ENCODE measurements around the gene KCNJ4.

The KCNJ4 gene

GRCh38 chr22:38453066-38453672 lies 1.8 kb downstream of the KCNJ4 start:
- DNase-seq (ENCODE audit: low read depth, low spot score): no peak

- DNase-seq (ENCODE audit: low read depth, low spot score): no peak
These were observed 2.5 kb downstream of the KCNJ4 start for GRCh38 chr22:38452373-38453065.

DNA sequence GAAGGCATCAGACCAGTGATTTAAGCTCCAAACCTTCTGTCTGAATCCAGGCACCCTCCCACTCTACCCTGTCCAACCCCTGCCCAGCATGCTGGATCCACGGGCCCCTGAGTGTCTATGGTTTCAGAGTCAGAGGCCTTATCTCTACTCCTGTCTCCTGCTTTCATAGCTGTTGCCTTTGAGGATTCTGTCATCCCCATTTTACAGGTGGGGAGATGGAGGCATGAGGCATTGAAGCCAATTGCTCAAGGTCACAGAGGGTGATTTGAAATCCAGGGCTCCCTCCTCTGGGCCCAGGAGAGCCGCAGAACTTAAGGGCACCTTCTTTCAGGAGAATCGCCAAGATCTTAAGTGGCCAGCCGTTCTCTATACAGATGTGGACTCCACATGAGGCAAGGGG lies 3.1 kb downstream of the KCNJ4 start:
- DNase-seq (ENCODE audit: low read depth, low spot score): no peak

GRCh38 chr22:38451404-38451803 lies 3.6 kb downstream of the KCNJ4 start:
- no peak for DNase-seq (ENCODE audit: low read depth, low spot score)

- DNase-seq (ENCODE audit: low read depth, low spot score): no peak
These were observed 4.7 kb downstream of the KCNJ4 start for GRCh38 chr22:38450234-38450797.

DNA sequence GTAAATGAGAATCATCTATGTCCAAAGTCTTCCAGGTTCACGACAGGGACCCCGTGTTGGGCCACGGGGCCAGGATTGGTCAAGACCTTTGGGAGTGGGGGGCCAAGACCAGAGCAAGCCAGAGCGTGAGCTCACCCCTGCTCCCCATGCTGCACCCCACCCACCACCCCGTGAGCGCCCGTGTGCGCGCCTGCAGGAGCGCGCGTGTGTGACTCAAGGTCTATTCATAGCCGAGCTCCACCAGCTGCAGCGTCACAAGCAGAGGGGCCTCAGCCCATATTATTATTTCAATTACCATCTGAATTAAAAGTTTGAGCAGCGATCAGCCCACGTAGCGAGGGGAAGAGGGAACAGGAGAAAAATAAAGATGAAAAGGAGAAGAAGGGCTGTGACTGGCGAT lies 5.2 kb downstream of the KCNJ4 start:
- DNase-seq (ENCODE audit: low read depth, low spot score): no peak

DNA sequence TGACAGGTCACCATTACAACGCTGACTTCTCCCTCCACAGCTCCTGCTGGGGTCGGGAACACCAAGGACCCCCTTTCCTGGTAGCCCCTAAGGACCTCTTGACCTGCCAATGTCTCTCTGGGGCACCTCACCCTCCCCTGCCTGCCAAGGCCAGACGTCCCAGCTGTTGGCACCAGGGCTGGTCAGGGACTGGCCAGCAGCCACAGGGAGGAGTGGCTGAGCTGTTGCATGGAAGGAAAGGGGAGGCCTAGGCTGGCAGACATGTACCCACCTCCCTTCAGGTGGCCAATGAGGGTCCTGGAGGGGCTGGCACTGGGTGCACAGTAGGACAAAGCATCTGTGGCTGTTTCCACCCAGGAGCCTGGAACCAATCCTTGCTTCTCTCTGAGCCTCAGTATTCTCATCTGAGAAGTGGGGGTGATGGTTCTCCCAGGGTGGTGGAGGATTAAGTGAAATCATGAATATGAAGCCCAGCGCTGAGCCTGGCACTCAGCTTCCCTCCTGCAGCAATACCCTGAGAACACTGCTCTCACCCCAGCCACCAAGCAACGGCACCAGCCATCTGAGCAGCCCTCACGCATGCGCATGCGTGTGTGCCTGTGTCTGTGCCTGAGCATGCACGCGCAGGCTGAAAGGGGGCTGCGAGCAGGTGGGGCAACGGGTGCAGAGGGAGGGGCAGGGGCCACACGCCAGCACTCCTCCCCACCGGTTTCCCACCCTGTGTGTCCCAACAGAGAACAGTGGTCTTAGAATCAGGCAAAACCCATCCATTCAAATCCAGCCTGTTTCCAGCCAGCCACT lies 5.9 kb downstream of the KCNJ4 start:
- no peak for DNase-seq (ENCODE audit: low read depth, low spot score)

DNA sequence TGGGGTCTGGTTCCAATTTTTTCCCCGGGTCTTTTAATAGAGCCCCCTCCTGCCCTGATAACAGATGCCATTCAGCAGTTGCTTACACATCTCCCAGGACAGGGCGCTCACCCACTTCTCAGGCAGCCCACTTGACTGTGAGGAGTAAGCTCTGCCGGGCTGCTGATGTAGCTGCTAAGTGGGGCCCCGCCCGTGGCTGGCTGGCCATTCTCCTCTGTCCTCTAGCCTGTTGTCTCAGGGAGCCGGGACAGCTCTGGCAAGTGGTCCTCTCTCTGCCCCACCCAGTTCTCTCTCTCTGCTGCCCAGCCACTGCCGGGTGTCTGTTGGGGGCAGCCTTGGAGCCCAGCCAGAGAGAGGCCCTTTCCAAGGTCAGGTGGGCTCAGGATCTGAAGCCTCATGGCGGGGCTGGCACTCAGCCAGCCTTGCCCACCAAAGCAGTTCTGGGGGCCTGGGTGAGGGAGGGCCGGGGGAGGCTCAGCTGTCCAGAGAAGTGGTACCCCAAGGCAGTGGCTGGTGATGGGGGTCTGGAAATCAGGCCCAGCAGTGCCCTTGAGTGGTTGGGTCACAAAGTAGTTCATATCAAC lies 8.9 kb downstream of the KCNJ4 start:
- no peak for DNase-seq (ENCODE audit: low read depth, low spot score)

DNA sequence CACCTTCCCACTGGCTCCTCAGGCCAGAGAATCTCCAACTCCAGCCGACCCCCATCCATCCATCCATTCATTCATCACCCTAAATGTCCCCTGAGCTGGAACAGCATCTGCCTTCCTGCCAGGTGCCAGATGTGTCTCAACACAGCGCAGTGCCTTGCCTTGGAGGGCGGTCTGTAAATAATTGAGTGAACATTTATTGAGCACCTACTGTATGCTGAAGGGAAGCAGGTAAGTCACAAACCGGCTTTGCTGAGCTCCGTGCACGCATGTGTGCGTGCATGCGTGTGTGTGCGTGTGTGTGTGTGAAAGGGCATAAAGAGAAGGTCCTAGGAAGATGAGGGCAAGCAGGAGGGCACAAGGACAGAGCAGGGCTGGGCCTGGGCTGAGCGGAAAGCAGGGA lies 10.2 kb downstream of the KCNJ4 start:
- no peak for DNase-seq (ENCODE audit: low read depth, low spot score)

GRCh38 chr22:38443628-38444521 lies 11.1 kb downstream of the KCNJ4 start:
- no peak for DNase-seq (ENCODE audit: low read depth, low spot score)

DNA sequence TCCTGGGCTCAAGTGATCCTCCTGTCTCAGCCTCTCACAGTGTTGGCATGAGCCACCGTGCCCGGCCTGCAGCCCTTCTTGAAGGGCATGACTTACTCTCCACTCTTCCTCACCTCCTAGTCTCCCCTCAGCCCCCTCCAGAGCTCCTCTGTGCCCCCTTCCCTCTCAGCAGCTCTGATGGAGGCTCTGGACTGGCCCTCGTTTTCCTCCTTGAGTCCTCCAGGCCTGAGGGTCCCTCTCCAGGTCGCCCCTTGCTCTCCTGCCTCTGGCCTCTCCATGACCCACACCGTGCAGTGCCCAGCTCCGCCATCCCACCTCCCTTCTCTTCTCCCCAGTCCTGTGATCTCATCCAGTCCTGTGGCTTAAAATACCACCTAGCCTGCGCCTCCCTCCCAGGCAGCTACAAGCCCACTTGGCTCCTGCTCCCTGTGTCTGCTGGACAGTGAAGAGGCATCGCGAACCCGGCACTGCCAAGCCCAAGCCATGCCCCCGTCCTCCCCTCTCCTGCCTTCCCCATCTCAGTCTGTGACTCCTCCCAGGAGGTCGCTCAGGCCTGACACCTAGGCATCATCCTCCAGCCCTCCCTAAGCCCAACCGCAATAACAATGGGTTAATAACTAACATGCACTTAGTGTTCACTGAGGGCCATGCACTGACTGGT lies 11.9 kb downstream of the KCNJ4 start:
- no peak for DNase-seq (ENCODE audit: low read depth, low spot score)

DNA sequence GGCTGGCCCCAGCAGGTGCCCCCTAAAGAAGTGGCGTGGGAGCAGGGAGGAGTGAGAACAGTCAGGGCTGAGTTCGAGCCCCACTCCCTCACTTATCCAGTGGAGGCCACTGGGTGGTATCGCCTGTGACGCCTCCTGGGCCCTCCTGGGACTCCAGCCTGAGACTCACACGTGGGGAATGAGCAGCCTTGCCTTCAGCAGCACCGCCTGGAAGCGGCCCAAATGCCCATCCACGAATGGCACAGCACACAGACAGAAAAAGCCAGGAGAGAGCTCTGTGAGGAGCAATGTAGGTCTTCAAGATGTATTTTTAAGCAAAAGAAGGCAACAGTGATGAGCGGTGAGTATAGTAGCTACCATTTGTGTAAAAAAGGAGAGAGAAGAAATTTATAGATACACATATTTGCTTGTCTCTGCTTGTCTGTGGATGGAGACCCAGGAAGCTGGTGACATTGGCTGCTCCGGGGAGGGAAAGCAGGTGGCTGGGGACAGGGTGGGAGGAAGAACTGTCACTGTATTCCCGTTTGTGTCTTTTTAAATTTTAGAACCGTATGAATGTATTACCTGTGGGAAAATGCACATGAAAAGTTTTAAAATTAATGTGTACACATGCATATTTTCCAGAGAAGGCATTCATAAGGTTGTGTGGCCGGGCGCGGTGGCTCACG lies 13.2 kb downstream of the KCNJ4 start:
- no peak for DNase-seq (ENCODE audit: low read depth, low spot score)

DNA sequence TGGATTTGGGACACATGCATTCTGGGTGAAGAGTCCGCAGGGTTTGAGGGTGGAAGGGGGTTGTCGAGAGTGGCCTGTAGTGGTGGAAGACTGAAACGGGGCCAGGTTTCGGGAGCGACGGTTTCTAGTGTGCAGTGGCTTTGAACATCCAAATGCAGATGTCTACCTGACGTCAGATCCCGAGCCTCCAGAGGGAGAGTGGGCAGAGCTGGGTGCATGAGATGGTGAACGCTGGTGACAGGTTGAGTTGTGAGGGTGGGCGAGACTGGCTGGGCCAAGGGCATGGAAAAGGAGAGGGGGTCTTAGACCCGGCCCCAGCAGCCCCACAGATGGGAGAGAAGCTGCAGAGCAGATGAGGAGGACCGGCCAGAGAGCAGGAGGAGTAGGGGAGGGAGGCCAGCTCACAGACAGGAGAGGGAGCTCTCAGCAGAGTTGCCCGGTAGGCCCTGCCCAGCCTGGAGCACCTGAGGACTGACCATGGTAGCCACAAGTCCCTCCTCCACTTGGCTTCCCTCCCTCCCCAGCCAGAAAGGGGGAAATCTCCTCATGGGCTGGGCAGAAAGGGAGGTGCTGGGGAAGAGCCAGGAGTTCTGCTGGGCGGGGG lies 14.2 kb downstream of the KCNJ4 start:
- no peak for DNase-seq (ENCODE audit: low read depth, low spot score)

DNA sequence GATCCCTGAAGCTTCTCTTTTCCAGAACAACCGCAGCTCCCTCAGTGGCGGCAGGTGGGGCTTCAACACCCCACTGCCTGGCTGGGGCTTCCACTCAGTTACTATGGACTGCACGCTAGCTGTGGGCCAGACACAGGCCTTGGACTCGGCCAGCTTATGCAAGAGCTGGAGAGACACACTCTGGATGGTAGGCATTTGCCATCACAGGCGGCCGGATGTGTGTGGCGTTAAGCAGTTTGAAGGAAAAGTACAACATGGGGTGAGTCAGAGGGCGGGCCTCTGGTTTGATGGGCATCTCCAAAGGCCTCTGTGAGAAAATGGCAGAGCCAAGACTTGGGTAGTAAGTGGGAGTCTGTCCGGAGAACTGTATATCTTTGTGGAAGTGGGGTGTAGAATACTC lies 17.6 kb downstream of the KCNJ4 start:
- DNase-seq (ENCODE audit: low read depth, low spot score): no peak

DNA sequence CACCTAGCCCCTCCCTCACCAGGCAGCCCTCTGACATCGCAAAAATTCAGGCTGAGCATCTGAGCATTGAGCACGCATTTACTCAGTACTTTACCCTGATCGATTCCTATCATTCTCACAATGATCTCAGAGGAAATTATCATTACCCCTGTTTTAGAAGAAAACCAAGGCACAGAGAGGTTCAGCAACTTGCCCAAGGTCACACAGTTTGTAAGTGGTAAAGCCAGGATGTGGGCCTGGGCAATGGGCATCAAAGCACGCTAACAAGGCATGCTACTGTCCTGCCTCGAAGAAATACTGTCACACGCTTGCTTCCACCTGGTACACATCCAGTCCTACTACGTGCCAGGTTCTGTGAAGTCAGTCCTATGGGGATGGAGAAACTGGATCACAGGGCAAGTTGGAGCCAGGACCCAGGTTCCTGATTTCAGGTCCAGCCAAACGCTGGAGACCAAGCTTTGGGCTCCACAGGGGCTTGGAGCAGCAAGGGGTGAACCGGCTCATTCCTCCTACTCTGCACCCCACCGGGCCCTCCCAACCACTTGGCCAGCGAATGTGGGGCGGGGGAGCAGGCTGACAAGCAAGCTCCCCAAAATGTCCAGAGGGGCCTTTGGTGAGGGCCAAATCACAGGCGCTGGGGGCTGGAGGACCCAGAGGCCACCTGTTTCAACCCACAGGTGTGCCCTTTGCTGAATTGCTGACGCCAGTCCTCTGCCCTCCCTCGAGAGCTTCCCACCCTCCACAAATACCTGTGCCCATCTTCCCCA lies 18.2 kb downstream of the KCNJ4 start:
- DNase-seq (ENCODE audit: low read depth, low spot score): no peak

DNA sequence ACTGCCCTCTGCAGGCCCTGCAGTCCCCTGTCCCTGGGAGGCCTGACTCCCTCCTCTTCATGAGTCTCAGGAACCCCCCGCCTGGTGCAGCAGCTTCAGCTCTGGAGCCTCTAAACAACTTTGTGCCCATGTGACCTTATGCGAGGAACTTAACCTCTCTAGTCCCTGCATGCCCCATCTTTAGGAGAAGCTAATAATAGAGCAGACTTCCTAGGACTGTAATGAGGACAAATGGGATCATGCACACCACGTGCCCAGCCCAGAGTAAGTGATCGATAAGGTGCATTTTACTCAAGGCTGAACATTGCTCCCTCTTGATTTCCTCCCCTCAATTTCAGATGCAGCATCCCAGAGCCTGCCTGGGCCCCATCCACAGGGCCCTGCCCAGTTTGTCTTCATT lies 19.0 kb downstream of the KCNJ4 start:
- no peak for DNase-seq (ENCODE audit: low read depth, low spot score)

- DNase-seq (ENCODE audit: low read depth, low spot score): no peak
These were observed 20.0 kb downstream of the KCNJ4 start for GRCh38 chr22:38435010-38435409.

- DNase-seq (ENCODE audit: low read depth, low spot score): no peak
These were observed 21.1 kb downstream of the KCNJ4 start for GRCh38 chr22:38433871-38434270.

DNA sequence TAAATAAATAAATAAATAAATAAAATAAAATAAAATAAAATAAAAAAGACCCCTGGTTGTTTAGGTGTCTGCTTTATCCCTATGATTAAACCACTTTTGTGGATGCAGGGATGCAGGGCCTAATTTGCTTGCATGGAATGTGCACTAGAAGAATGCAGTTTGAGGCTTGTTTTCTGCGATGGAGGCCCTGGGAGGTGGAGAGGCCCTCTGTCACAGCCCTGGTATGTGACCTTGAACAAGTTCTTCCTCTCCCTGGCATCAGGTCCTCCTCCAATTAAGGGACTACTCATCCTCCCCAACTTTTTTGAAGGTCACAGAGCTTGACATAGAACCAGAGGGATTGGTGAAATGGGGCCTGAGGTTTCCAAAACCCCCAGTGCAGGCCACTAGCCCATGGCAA lies 22.7 kb downstream of the KCNJ4 start:
- DNase-seq (ENCODE audit: low read depth, low spot score): no peak
